Stomach (tissue), 9 donors: ENCODE results near the gene CHTOP. TPM values are rescaled to one million over a fixed set of nuclear protein-coding genes. Genes with fewer than 3 reads are reported as not detected.

Experiments
- DNase-seq, 2 donors: peaks; one replicate each; pipeline versions ENCODE4 v3.0.0 to v3.0.0-alpha.2; 2013 to 2019
- H3K27ac ChIP-seq, 5 donors: fragments of 200-600 bp in 4 of 5; sonication (generic) in 4 of 5; one replicate each; pipeline ENCODE4 v1.5.1; 2013 to 2019; ENCODE audit warnings: mild to moderate bottlenecking in 1 of 5, moderate library complexity in 1 of 5
- H3K27me3 ChIP-seq, 3 donors: fragments of 200-600 bp; sonication (generic); one replicate each; pipeline ENCODE4 v1.5.1; 2017 to 2019; ENCODE audit warnings: mixed run types in 1 of 3
- H3K36me3 ChIP-seq, 4 donors: fragments of 200-600 bp; sonication (generic); 1 replicate in 3 of 4; 2 replicates in 1 of 4; pipeline ENCODE4 v1.5.1; 2016 to 2019
- H3K4me1 ChIP-seq, 4 donors: fragments of 200-600 bp; sonication (generic); one replicate each; pipeline ENCODE4 v1.5.1; 2016 to 2019
- H3K4me3 ChIP-seq, 4 donors: fragments of 200-600 bp; sonication (generic) in 3 of 4; one replicate each; pipeline ENCODE4 v1.5.1; 2016 to 2019; ENCODE audit warnings: mild to moderate bottlenecking in 1 of 4
- H3K9me3 ChIP-seq, 4 donors: fragments of 200-600 bp; sonication (generic); one replicate each; pipeline ENCODE4 v1.5.1; 2016 to 2019
- CTCF ChIP-seq, 7 experiments: fragments of 450-650 bp in 4 of 7; fragments of 200-600 bp in 3 of 7; sonication (generic) in 3 of 7; IDR thresholded peaks; one replicate each; pipeline ENCODE4 v1.5.1; 2016 to 2019; ENCODE audit warnings: antibody characterized with exemption in 7 of 7, control low read depth in 2 of 7, mild to moderate bottlenecking in 1 of 7
- EP300 ChIP-seq: sonication (generic); formaldehyde crosslinking; IDR thresholded peaks from one replicate; pipeline ENCODE4 v1.6.1; 2017; ENCODE audit warnings: antibody characterized with exemption
- POLR2A ChIP-seq, 4 donors: fragments of 450-650 bp; IDR thresholded peaks; one replicate each; pipeline ENCODE4 v1.6.1; 2016; ENCODE audit warnings: antibody characterized with exemption in 4 of 4, control low read depth in 2 of 4, mild to moderate bottlenecking in 1 of 4, moderate library complexity in 1 of 4
- POLR2AphosphoS5 ChIP-seq, 3 donors: sonication (generic); formaldehyde crosslinking; IDR thresholded peaks; one replicate each; pipeline ENCODE4 v1.6.1; 2016; ENCODE audit warnings: antibody characterized with exemption in 3 of 3
- WGBS, 5 donors: extraction: QIAGEN DNeasy Blood & Tissue Kit in 3 of 5; methylation state at CpG; one replicate each; pipeline versions ENCODE4 v1.1.5 to v1.1.7; 2013 to 2018; 5-methylcytosine and 5-hydroxymethylcytosine counted together
- intact Hi-C: fragments of 100-400 bp; cut with DNase I; formaldehyde crosslinking; loops from one replicate; pipeline ENCODE4 v1.15.1; 2023; ENCODE audit warnings: low total_unique reads
- polyA plus RNA-seq, 3 donors: library from polyadenylated mRNA; stranded (reverse); fragments of 200-250 nt; gene quantifications; one replicate each; pipeline ENCODE4 v1.2.3, GENCODE V29; 2013
- total RNA-seq, 5 donors: library from RNA; depleted of rRNA; stranded (reverse); fragments of >200 nt; gene quantifications; one replicate each; pipeline versions ENCODE4 v1.1.0 to v1.2.3, GENCODE V29; 2014 to 2016
- donor health status: healthy with polysubstance abuse.
- donor health status: Bipolar disorder and iron deficiency.
- donor health status: healthy.

CHTOP gene
- total and polyA plus RNA-seq, 8 donors, result 21.7 to 111 (median 49.6) TPM

GRCh38 chr1:153629343-153629665 is 4.6 kb upstream of the CHTOP start:
- TF ChIP-seq POLR2AphosphoS5 (IDR thresholded peaks at IDR 0.05) (no peak), POLR2A (IDR thresholded peaks at IDR 0.05) (no peak), EP300 (no peak), CTCF (IDR thresholded peaks at IDR 0.05) (no peak)
- WGBS, 5 donors, result 79 to 85% (median 82%) methylated on average over 5 of the region's 5 CpGs
- intact Hi-C loops, result no loop called here
- DNase-seq, result no peak
- Histone ChIP-seq H3K9me3 (no peaks in the 10 kb centered on the region), H3K27ac (peak overlapping the region in 2 of 5 donors; percentile 90), H3K4me3 (no peak overlapping the region), H3K4me1 (peaks cover 30 to 64% (median 42%) of the 10 kb centered on the region in 4 donors), H3K36me3 (peaks cover 0 to 9% (median 0%) of the 10 kb centered on the region in 4 donors), H3K27me3 (no peaks in the 10 kb centered on the region)

GRCh38 chr1:153629971-153630370 is 3.9 kb upstream of the CHTOP start:
- H3K4me1 ChIP-seq, result peaks cover 31 to 61% (median 41%) of the 10 kb centered on the region in 4 donors
- intact Hi-C loops, result no loop called here
- 67 to 100% (median 94%) methylated on average over 1 of the region's 1 CpG for WGBS, 5 donors

GRCh38 chr1:153630384-153630783 is 3.5 kb upstream of the CHTOP start:
- peak in 1 of 2 donors; percentile 12 for DNase-seq
- Histone ChIP-seq H3K36me3 (peaks cover 0 to 1% (median 0%) of the 10 kb centered on the region in 4 donors), H3K4me3 (no peak overlapping the region), H3K4me1 (peaks cover 35 to 61% (median 43%) of the 10 kb centered on the region in 4 donors), H3K9me3 (no peaks in the 10 kb centered on the region), H3K27me3 (no peaks in the 10 kb centered on the region), H3K27ac (peak overlapping the region in 2 of 5 donors; percentile 46 to 90)
- TF ChIP-seq CTCF (IDR thresholded peaks at IDR 0.05) (no peak), POLR2AphosphoS5 (IDR thresholded peaks at IDR 0.05) (no peak), POLR2A (IDR thresholded peaks at IDR 0.05) (no peak), EP300 (no peak)
- intact Hi-C loops, result no loop called here
- WGBS, 5 donors, result 84 to 93% (median 90%) methylated on average over 7 of the region's 7 CpGs

More at GRCh38 chr1:153629971-153630370, 3.9 kb upstream of the CHTOP start:
- TF ChIP-seq CTCF (IDR thresholded peaks at IDR 0.05), result no peak
- no peak for TF ChIP-seq POLR2AphosphoS5 (IDR thresholded peaks at IDR 0.05)
- TF ChIP-seq EP300, result no peak
- no peak for TF ChIP-seq POLR2A (IDR thresholded peaks at IDR 0.05)
- H3K4me3 ChIP-seq, result no peak overlapping the region
- H3K9me3 ChIP-seq, result no peaks in the 10 kb centered on the region
- H3K36me3 ChIP-seq, result peaks cover 0 to 3% (median 0%) of the 10 kb centered on the region in 4 donors
- no peaks in the 10 kb centered on the region for H3K27me3 ChIP-seq
- peak in 1 of 2 donors; percentile 12 for DNase-seq
- peak overlapping the region in 1 of 5 donors; percentile 90 for H3K27ac ChIP-seq

- H3K36me3 ChIP-seq, result peaks cover 3 to 9% (median 7%) of the 10 kb centered on the region in 4 donors
- intact Hi-C loops, result no loop called here
- no peak overlapping the region for H3K4me3 ChIP-seq
- whole genome bisulfite sequencing, 5 donors, result 66 to 72% (median 70%) methylated on average over 10 of the region's 10 CpGs
- DNase-seq, result peak in 1 of 2 donors; percentile 20
- peak overlapping the region in 2 of 5 donors; percentile 46 to 90 for H3K27ac ChIP-seq
- TF ChIP-seq POLR2A (IDR thresholded peaks at IDR 0.05), result no peak
- TF ChIP-seq CTCF (IDR thresholded peaks at IDR 0.05), result no peak
- no peak for TF ChIP-seq POLR2AphosphoS5 (IDR thresholded peaks at IDR 0.05)
- no peak for TF ChIP-seq EP300
- peaks cover 36 to 61% (median 44%) of the 10 kb centered on the region in 4 donors for H3K4me1 ChIP-seq
- no peaks in the 10 kb centered on the region for H3K9me3 ChIP-seq
- no peaks in the 10 kb centered on the region for H3K27me3 ChIP-seq
Observed at GRCh38 chr1:153631047-153632022, 2.5 kb upstream of the CHTOP start.
